Measurements from ENCODE around the gene PRDM16.
A peak's percentile ranks its signal among the peaks of the same experiment; 100 is the strongest.

Gene PRDM16

DNA sequence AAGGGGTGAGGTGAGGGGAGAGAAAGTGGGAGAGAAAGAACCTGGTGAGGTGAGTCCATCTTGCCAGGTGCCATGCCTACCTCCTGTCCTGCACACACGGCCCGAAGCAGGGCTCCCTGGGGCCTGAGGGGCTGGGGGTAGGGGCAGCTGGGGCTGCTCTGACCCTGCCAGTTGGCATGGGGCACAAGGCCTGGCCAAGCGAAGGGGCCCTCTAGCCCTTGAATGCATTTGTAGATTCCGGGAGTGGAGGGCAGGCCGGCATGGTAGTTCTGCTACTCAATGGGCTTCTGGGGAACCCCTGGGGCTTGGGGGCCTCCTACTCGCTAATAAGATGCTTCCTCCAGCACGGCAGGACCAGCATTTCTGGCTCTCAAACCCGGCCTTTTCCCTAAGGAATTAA lies 3.6 kb upstream of the PRDM16 start:
- Mint-ChIP-seq H3K27ac (no peak overlapping the region), H3K4me3 (no peak overlapping the region), H3K9me3 (no peaks in the 10 kb centered on the region), H3K4me1 (peaks cover 3 to 18% of the 10 kb centered on the region in 2 donors), H3K36me3 (no peaks in the 10 kb centered on the region), H3K27me3 (peaks cover 22 to 50% of the 10 kb centered on the region in 2 donors)
- no peak for DNase-seq
- ATAC-seq (replicated peaks) = no peak

DNA sequence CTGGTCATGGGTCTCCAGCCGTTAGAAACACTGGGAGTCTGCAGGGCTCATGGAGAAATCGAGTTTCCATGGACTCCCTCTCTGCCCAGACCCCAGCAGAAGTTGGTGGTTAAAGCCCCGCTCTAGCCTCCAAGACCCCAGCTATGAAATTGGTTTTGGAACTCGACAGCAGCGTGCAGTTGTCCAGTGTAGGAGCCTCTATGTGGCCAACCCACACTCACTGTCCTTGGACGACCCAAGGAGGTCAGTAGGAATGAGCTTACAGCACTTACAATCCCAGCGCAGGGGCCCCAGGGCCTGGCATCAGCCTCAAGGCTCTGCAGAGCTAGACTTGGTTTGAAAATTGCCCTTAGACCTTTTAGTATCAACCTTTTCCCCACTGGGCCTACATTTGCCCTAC lies 3.2 kb upstream of the PRDM16 start:
- Mint-ChIP-seq H3K4me3 (no peak overlapping the region), H3K36me3 (no peaks in the 10 kb centered on the region)
- ATAC-seq (replicated peaks) = no peak

DNA sequence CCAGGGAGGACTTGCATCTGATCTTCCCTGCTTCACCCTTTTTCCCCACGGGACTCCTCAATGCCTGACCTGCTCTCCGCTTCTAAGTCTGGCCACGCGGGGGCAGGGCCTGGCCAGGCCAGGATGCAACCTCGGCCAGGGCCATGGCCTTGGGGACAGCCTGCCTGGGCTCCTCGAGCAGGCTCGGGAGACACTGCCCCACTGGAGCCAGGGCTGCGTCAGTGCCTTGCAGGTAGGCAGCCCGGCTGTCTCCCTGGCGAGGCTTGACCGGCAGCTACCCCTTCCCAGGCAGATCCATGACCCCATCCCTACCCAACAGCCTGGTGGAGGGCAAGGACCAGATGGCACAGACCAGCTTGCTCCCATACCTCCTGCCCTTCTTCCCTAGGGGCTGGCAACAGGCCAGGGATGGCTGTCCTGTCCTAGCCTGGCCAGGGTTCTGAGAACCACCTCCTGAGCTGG lies 2.7 kb upstream of the PRDM16 start:
- peaks cover 4 to 18% of the 10 kb centered on the region in 2 donors for H3K4me1 Mint-ChIP-seq
- ATAC-seq (replicated peaks) = no peak
- no peak for DNase-seq
- no peak overlapping the region for H3K4me3 Mint-ChIP-seq
- peaks cover 15 to 41% of the 10 kb centered on the region in 2 donors for H3K27me3 Mint-ChIP-seq
- H3K36me3 Mint-ChIP-seq = no peaks in the 10 kb centered on the region
- no peaks in the 10 kb centered on the region for H3K9me3 Mint-ChIP-seq
- no peak overlapping the region for H3K27ac Mint-ChIP-seq

More for the DNA sequence above, 3.2 kb upstream of the PRDM16 start:
- Mint-ChIP-seq H3K27ac (no peak overlapping the region), H3K4me1 (peaks cover 4 to 18% of the 10 kb centered on the region in 2 donors), H3K27me3 (peaks cover 19 to 46% of the 10 kb centered on the region in 2 donors), H3K9me3 (no peaks in the 10 kb centered on the region)
- no peak for DNase-seq

DNA sequence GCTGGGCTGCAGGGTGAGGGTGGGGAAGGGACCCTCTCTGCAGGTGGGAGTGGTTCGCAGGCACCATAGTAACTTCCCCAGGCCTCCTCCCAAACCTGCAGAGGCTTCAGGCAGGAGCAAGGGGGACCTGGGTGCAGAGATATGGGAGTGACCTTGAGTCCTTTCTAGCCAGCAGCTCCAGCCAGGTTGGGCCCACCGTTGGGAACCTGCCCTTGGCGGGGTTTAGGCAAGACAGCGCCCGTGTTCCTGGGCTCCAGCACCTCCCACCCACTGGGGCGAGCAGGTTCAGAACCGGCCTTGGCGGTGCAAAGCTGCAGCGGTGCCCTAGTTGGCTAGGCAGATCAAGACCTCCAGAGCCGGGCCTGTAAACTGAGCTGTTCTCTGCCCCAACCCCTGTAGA lies 2.2 kb upstream of the PRDM16 start:
- Mint-ChIP-seq H3K4me3 (no peak overlapping the region), H3K27ac (no peak overlapping the region), H3K4me1 (peaks cover 4 to 18% of the 10 kb centered on the region in 2 donors), H3K9me3 (no peaks in the 10 kb centered on the region), H3K27me3 (peaks cover 17 to 40% of the 10 kb centered on the region in 2 donors), H3K36me3 (no peaks in the 10 kb centered on the region)
- DNase-seq (no peak), ATAC-seq (replicated peaks) (no peak)

DNA sequence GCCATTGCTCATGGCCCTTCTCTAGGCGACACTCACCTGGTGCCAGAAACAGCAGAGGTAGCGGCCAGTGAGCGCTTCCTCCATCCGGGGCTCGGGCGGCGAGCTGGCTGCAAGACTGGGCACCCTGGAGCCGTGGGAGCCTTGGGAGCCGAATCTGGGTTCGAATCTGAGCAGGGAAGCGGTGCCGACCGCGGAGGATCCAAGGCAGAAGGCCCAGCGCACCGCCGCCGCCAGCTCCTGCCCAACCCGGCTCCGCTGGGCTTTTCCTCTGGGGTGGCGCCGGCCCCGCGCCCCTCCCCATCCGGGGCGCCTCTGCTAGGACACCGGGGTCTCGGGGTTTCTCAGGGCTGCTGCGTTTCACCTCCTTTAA lies 1.7 kb upstream of the PRDM16 start:
- Mint-ChIP-seq H3K4me3 (peak overlapping the region in 1 of 2 donors; percentile 50), H3K27ac (no peak overlapping the region), H3K9me3 (no peaks in the 10 kb centered on the region), H3K36me3 (no peaks in the 10 kb centered on the region), H3K4me1 (peaks cover 4 to 18% of the 10 kb centered on the region in 2 donors), H3K27me3 (peaks cover 19 to 45% of the 10 kb centered on the region in 2 donors)
- ATAC-seq (replicated peaks) = no peak
- no peak for DNase-seq

DNA sequence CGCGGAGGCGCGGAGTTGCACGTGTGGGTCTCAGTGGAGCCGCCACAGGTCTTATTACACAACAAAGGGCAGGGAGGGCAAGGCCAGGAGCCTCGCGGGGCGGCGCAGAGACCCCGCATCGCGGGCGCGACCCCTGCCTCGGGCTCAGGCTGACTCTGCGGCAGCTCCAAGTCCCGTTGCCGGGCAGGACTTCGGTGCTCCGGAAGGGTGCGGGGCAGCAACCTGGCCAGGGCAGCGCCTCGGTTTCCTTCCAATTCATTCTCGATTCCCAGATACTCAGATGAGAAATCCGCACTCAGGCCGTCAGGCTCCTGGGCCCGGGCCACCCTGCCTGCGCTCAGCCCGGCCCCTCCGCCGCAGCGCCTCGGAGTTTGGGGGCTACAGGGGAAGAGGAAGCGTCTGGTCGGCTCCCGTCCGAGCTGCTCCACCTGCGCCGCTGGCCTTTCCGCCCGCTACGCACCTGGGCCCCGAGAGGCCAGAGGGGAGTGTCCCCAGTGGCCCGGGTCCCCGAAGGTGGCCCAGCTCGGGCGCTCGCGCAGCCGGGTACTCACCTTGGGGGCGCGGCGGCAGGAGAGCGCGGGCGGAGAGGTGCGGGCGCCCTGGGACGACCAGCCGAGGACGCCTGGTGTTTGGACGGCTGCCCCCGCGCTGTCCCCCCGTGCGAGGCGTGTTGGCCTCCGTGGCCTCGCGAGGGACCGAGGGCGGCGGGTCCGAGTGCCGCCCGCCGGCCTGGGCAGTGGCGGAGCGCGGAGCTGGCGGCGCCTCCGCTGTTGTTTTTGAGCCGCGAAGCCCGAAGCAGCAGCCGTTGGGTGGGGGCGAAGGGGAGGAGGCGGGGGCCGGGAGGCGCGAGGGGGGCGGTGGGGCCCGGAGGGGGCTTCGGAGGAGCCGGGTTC lies 1.1 kb upstream of the PRDM16 start:
- no peaks in the 10 kb centered on the region for H3K9me3 Mint-ChIP-seq
- H3K4me1 Mint-ChIP-seq = peaks cover 4 to 18% of the 10 kb centered on the region in 2 donors
- H3K36me3 Mint-ChIP-seq = no peaks in the 10 kb centered on the region
- H3K27me3 Mint-ChIP-seq = peaks cover 22 to 51% of the 10 kb centered on the region in 2 donors
- DNase-seq (no peak), ATAC-seq (replicated peaks) (no peak)
- H3K4me3 Mint-ChIP-seq = peak overlapping the region; percentile 64 to 66
- no peak overlapping the region for H3K27ac Mint-ChIP-seq

DNA sequence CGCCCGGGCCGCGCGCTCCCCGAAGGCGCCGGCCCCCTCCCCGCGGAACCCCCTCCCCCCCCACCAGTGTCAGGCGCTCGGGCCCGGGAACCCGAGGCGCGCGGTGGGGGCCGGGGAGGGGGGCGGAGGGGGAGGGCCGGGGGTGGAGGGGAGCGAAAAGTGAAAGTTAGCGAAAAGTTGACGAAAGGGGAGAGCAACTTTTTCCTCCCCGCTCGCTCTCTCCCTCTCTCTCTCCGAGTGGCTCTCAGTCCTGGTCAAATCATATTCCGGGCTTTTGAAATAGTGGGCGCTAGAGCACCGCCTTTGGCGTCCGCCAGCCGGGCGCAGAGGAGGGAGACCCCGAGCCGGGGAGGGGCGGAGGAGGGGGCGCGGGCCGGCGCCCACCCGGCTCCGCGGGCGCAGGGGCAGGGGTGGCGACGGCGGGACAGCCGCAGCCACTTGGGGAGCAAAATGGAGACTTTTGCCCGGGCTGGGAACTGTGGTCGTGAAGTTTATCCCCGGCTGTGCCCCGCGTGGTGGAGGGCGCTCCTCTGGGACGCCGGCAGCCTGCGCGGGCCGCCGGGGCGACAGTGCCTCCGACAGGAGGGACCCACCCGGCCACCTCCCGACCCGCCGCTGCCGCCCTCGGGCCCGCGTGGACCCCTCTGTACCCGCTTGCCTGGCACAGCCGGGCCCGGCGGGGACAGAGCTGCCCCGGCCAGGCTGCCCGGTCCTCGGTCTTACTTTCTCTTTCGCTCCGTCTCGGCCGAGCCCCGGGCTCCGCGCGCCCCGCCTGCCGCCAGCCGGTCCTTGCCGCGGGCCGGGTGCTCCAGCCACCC lies 697 bp downstream of the PRDM16 start:
- no peak overlapping the region for H3K27ac Mint-ChIP-seq
- H3K27me3 Mint-ChIP-seq = peaks cover 27 to 63% of the 10 kb centered on the region in 2 donors

DNA sequence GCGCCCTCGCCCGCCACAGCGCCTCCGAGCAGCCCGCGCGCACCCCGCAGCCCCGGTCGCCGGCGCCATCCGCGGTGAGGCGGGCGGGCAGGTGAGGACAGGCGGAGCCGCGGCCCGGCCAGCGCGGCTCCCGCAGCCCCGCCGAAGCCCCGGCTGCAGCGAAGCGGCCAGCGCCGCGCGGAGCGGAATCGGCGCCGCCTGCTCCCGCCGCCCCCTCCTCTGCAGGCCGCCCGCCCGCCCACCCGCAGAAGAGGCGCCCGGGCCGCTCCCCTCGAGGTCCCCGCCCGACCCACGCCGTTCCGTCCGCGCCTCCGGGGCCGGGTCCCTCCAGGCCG lies 1.3 kb downstream of the PRDM16 start:
- H3K9me3 Mint-ChIP-seq = no peaks in the 10 kb centered on the region
- H3K4me1 Mint-ChIP-seq = peaks cover 4 to 18% of the 10 kb centered on the region in 2 donors
- H3K4me3 Mint-ChIP-seq = peak overlapping the region in 1 of 2 donors; percentile 25
- no peaks in the 10 kb centered on the region for H3K36me3 Mint-ChIP-seq
- peaks cover 27 to 63% of the 10 kb centered on the region in 2 donors for H3K27me3 Mint-ChIP-seq
- DNase-seq (no peak), ATAC-seq (replicated peaks) (peak in 1 of 2 donors; percentile 2)
- no peak overlapping the region for H3K27ac Mint-ChIP-seq

More for the DNA sequence above, 697 bp downstream of the PRDM16 start:
- ATAC-seq (replicated peaks) (peak; percentile 30 to 38), DNase-seq (no peak)
- peak overlapping the region; percentile 73 to 76 for H3K4me3 Mint-ChIP-seq
- H3K36me3 Mint-ChIP-seq = no peaks in the 10 kb centered on the region
- H3K4me1 Mint-ChIP-seq = peaks cover 4 to 18% of the 10 kb centered on the region in 2 donors
- H3K9me3 Mint-ChIP-seq = no peaks in the 10 kb centered on the region

DNA sequence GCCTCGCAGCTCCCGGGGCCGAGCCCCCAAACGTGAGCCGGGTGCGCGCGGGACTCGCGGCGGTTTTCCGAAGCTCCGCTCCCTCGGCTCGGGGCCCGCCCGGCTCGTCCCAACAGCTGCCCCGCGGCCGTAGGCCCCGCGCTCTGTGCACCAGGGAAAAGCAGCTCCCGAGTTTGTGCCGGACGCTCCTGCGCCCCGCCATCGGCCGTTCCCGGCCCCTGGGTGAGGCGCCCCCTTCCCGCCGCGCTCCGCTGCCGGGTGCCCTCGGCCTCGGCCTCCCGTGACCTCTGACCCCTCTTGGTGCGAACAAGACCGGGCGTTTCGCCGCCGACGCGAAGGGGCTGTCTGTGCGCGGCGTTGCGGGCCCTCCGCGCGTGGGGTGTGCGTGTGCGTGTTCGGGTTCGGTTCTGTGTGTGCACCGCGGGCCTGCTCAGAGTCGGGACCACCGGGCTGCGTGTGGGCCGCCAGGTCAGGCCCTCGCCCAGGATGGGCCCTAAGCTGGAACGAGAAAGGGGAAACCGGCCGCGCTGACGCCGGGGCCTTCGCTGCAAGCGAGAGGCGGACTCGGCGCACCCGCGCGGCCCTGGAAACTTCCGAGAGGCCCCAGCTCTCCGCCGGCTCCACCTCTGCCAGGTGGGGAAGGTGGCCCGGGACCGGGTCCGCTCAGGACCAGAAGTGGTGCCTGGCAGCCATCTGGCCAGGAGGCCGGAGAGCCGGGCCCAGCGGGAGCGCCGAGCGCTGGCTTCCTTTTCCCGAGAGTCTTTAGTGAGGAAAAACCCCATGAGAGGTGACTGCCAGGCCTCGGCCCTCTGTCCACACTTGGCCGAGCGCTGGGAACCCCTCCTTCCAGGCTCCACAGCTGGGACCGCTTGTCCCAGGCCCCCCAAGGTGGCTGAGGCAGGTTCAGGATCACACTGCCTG lies 1.9 kb downstream of the PRDM16 start:
- no peaks in the 10 kb centered on the region for H3K36me3 Mint-ChIP-seq
- peaks cover 26 to 61% of the 10 kb centered on the region in 2 donors for H3K27me3 Mint-ChIP-seq
- peak overlapping the region; percentile 25 to 65 for H3K4me3 Mint-ChIP-seq
- no peak for DNase-seq
- H3K9me3 Mint-ChIP-seq = no peaks in the 10 kb centered on the region
- no peak overlapping the region for H3K27ac Mint-ChIP-seq
- ATAC-seq (replicated peaks) = no peak
- peaks cover 4 to 18% of the 10 kb centered on the region in 2 donors for H3K4me1 Mint-ChIP-seq

DNA sequence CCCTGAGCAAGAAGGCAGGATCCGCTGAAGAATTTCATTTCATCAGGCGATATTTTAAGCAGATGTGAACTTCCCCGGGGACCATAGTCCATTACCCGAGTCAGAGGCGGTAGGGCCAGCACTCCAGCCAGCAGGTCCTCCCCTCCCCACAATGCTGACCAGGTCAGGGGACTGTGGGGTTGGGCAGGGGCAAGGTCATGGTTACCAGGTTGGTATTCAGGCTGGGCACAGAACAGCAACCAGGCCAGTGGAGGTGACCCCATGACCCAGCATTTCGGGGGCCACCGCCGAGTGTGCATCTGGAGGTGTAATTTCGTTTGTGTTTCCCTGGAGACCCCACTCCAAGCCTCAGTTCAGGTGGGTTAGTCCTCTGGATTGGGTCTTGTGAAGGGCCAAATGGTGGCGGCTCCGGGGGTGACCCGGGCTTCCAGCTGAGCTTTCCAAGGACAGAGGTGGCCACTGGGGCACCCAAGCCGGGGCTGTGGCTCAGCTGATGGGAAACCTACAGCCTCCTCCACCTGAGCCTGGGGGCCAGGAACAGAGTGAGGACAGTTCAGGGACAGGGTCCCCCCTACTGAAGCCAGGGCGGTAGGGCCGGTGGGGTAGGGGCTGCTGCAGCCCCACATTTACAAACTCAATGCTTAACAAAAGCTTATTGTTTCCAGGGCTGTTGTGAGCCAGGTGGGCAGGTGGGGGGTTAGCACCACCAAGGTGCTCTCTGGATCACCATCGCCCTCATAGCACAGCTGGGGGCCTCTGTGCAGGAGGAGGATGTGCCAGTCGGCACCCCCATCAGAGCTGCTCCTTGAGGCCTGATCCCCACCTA lies 2.8 kb downstream of the PRDM16 start:
- Mint-ChIP-seq H3K36me3 (no peaks in the 10 kb centered on the region), H3K4me3 (peak overlapping the region in 1 of 2 donors; percentile 65), H3K4me1 (peaks cover 4 to 18% of the 10 kb centered on the region in 2 donors), H3K9me3 (no peaks in the 10 kb centered on the region), H3K27me3 (peaks cover 28 to 58% of the 10 kb centered on the region in 2 donors), H3K27ac (no peak overlapping the region)
- DNase-seq (no peak), ATAC-seq (replicated peaks) (no peak)

DNA sequence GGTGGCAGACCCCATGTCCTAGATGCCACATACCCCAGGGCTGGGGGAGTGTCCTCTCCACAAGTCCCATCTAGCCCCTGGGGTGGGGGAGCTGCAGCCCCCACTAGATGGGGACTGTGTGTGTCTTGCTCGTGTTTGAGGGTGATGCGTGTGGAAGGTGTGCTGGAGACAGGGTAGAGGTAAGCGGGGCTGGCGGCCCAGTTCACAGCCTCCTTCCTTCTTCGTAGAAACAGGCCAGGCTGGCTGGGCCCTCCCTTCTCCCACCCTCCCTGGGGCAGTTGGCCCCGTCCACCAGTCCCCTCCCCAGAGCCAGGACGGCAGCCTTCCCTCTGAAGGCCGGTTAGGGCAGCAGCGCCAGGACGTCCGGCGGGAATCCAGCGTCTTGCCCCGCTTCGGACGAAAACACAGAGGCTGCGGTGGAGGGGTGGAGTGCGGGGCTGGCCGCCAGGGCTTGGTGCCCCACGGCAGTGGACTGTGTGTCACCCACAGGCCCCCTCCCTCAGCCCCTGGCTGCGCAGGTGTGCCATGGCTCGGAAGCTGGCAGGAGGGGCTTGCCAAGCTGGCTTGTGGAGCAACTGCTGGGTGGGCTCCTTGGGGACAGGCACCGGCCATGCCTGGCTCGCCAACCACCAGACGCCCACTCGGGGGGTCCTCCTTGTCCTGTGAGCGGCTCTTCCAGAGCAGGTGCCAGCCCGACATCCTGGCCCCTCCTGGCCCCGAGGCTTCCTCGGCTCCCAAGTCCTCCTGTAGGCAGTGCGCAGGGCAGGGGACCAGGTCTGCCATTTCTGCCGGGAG lies 3.6 kb downstream of the PRDM16 start:
- Mint-ChIP-seq H3K27ac (no peak overlapping the region), H3K9me3 (no peaks in the 10 kb centered on the region), H3K36me3 (no peaks in the 10 kb centered on the region), H3K4me1 (peaks cover 4 to 12% of the 10 kb centered on the region in 2 donors), H3K4me3 (no peak overlapping the region), H3K27me3 (peaks cover 35 to 57% of the 10 kb centered on the region in 2 donors)
- ATAC-seq (replicated peaks) (no peak), DNase-seq (no peak)

DNA sequence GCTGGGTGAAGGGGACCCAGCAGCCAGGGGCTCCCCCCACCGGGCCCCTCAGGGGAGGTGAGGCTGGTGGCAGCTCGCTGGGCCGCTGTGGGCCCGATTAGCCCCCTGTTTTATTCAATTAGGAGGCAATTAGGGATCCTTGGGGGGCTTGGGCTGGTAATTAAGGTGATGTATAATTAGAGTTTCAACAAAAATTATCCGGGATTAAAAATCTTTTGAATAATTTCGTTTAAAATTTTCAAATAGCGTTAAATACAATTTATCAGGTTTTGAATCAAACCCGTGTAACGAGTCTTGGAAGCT lies 4.1 kb downstream of the PRDM16 start:
- H3K4me1 Mint-ChIP-seq = peaks cover 4 to 8% of the 10 kb centered on the region in 2 donors
- no peak overlapping the region for H3K4me3 Mint-ChIP-seq
- ATAC-seq (replicated peaks) (no peak), DNase-seq (no peak)
- H3K27ac Mint-ChIP-seq = no peak overlapping the region
- H3K36me3 Mint-ChIP-seq = no peaks in the 10 kb centered on the region
- peaks cover 40 to 59% of the 10 kb centered on the region in 2 donors for H3K27me3 Mint-ChIP-seq
- H3K9me3 Mint-ChIP-seq = no peaks in the 10 kb centered on the region

Measured in stimulated activated naive B cell treated with anti-CD40 and anti-IgM and Interleukin-4, amounts not matched to agents 10 μg/mL and 1 μg/mL and 100 μg/mL, for 72 hours (primary cell).